Mesendoderm (in vitro differentiated cells): ENCODE data around the gene LAMA1.
A peak's percentile ranks its signal among the peaks of the same experiment; 100 is the strongest.
"Not testable (repeated sequence)": the region's sequence is repeated elsewhere in the genome, so short reads cannot be mapped to it uniquely, and the experiment has no call there.

Experiments used
- DNase-seq: peaks from one replicate; pipeline ENCODE4 v3.0.0; 2013
- H2AK5ac ChIP-seq: 2 replicates; pipeline ENCODE4 v1.6.1; 2013; ENCODE audit warnings: low read length, inconsistent platforms
- H2BK120ac ChIP-seq: 2 replicates; pipeline ENCODE4 v1.6.1; 2013; ENCODE audit warnings: low read depth, mild to moderate bottlenecking, low read length, moderate library complexity, mixed read lengths
- H2BK15ac ChIP-seq: replicated peaks from 2 replicates; pipeline ENCODE4 v1.6.1; 2013; ENCODE audit warnings: low read depth, mild to moderate bottlenecking, moderate library complexity
- H2BK5ac ChIP-seq: 2 replicates; pipeline ENCODE4 v1.6.1; 2013; ENCODE audit warnings: low read length, inconsistent platforms
- H3K18ac ChIP-seq: 2 replicates; pipeline ENCODE4 v1.6.1; 2013; ENCODE audit warnings: mild to moderate bottlenecking, low read length, mixed read lengths
- H3K23ac ChIP-seq: one replicate; pipeline ENCODE4 v1.6.1; 2013; ENCODE audit warnings: low read length
- H3K27ac ChIP-seq: 2 replicates; pipeline ENCODE4 v1.5.1; 2013; ENCODE audit warnings: low read depth, mild to moderate bottlenecking, inconsistent platforms, low read length, moderate library complexity
- H3K27me3 ChIP-seq: 2 replicates; pipeline ENCODE4 v1.6.1; 2013; ENCODE audit warnings: low read length, control low read depth, mild to moderate bottlenecking, inconsistent platforms; ENCODE audit not compliant: insufficient read depth, poor library complexity
- H3K36me3 ChIP-seq: 2 replicates; pipeline ENCODE4 v1.6.1; 2013; ENCODE audit warnings: low read length, inconsistent platforms; ENCODE audit not compliant: control insufficient read depth, insufficient read depth
- H3K4ac ChIP-seq: one replicate; pipeline ENCODE4 v1.6.1; 2013; ENCODE audit warnings: low read depth, mild to moderate bottlenecking, low read length, moderate library complexity
- H3K4me1 ChIP-seq: 2 replicates; pipeline ENCODE4 v1.6.1; 2013; ENCODE audit warnings: low read depth, low read length, inconsistent platforms; ENCODE audit not compliant: control insufficient read depth
- H3K4me2 ChIP-seq: 2 replicates; pipeline ENCODE4 v1.6.1; 2013; ENCODE audit warnings: low read length
- H3K4me3 ChIP-seq: 2 replicates; pipeline ENCODE4 v1.5.1; 2013; ENCODE audit warnings: mild to moderate bottlenecking, low read length
- H3K56ac ChIP-seq: one replicate; pipeline ENCODE4 v1.6.1; 2013; ENCODE audit warnings: low read length
- H3K79me1 ChIP-seq: 2 replicates; pipeline ENCODE4 v1.6.1; 2013; ENCODE audit warnings: low read length, inconsistent platforms
- H3K79me2 ChIP-seq: 2 replicates; pipeline ENCODE4 v1.6.1; 2013; ENCODE audit warnings: mild to moderate bottlenecking, low read length; ENCODE audit not compliant: control insufficient read depth, insufficient read depth
- H3K9ac ChIP-seq: 2 replicates; pipeline ENCODE4 v1.6.1; 2013; ENCODE audit warnings: low read length, inconsistent platforms
- H4K5ac ChIP-seq: one replicate; pipeline ENCODE4 v1.6.1; 2013; ENCODE audit warnings: low read length
- H4K8ac ChIP-seq: one replicate; pipeline ENCODE4 v1.6.1; 2013; ENCODE audit warnings: low read depth, mild to moderate bottlenecking, control low read depth, low read length, moderate library complexity
- WGBS: extraction: QIAGEN DNeasy Blood & Tissue Kit; methylation state at CpG from one replicate; pipeline ENCODE4 v1.1.7; 2013; ENCODE audit warnings: low lambda C conversion rate, missing lambda C conversion rate; ENCODE audit not compliant: insufficient coverage; ENCODE audit errors: extremely low coverage; 5-methylcytosine and 5-hydroxymethylcytosine counted together

Gene LAMA1

GRCh38 chr18:6938403-6938802 is 179.2 kb downstream of the LAMA1 start:
- not testable (repeated sequence) for H3K79me2 ChIP-seq, H3K4me2 ChIP-seq, H4K5ac ChIP-seq, H3K23ac ChIP-seq, H2BK120ac ChIP-seq, H3K27ac ChIP-seq, H3K18ac ChIP-seq, H3K4me1 ChIP-seq, H3K56ac ChIP-seq, H3K27me3 ChIP-seq, H3K36me3 ChIP-seq, H3K4ac ChIP-seq, H2BK15ac ChIP-seq, H2AK5ac ChIP-seq, H3K9ac ChIP-seq, H3K4me3 ChIP-seq, DNase-seq, H3K79me1 ChIP-seq, H2BK5ac ChIP-seq, H4K8ac ChIP-seq
- no CpG with 5 or more reads among the region's 2 CpGs for WGBS

- no peaks in the 10 kb centered on the region for H3K79me2 ChIP-seq
- H3K4me3 ChIP-seq = no peak overlapping the region
- H3K18ac ChIP-seq = no peak overlapping the region
- no peak for DNase-seq
- no peak overlapping the region for H3K9ac ChIP-seq
- H2BK5ac ChIP-seq = no peak overlapping the region
- no peaks in the 10 kb centered on the region for H3K27me3 ChIP-seq
- no peak overlapping the region for H3K23ac ChIP-seq
- H3K36me3 ChIP-seq = peaks cover under 1% of the 10 kb centered on the region
- no peaks in the 10 kb centered on the region for H3K4me1 ChIP-seq
- H3K79me1 ChIP-seq = no peaks in the 10 kb centered on the region
- no peak overlapping the region for H2BK15ac ChIP-seq
- H2BK120ac ChIP-seq = no peak overlapping the region
- WGBS = no CpG with 5 or more reads among the region's 7 CpGs
- no peak overlapping the region for H3K27ac ChIP-seq
- no peak overlapping the region for H4K8ac ChIP-seq
- no peak overlapping the region for H3K4me2 ChIP-seq
- no peak overlapping the region for H3K4ac ChIP-seq
- H3K56ac ChIP-seq = no peak overlapping the region
- H2AK5ac ChIP-seq = no peak overlapping the region
- no peak overlapping the region for H4K5ac ChIP-seq
Measured at GRCh38 chr18:6938003-6938402, 179.6 kb downstream of the LAMA1 start.

DNA sequence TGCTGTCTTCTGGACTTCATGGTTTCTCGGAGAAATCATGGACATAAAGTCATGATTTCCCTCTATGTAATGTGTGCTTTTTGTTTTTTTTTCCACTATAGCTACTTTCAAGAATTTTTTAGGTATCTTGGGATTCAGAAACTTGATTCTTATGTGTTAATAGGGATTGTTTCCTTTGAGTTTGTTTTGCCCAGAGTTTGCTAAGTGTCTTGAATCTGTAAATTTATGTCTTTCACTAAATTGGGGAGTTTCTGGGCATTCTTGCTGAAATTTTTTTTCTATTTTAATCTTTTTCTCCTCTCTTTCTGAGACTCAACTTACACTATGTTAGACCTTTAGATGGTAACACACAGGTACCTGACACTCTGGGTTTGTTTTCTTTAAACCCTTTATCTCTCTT is 182.7 kb downstream of the LAMA1 start:
- no peaks in the 10 kb centered on the region for H3K79me1 ChIP-seq
- no peak overlapping the region for H3K4me3 ChIP-seq
- no peak for DNase-seq
- no peak overlapping the region for H3K18ac ChIP-seq
- H2BK120ac ChIP-seq = no peak overlapping the region
- H3K79me2 ChIP-seq = no peaks in the 10 kb centered on the region
- no peak overlapping the region for H2BK5ac ChIP-seq
- no peaks in the 10 kb centered on the region for H3K27me3 ChIP-seq
- no peak overlapping the region for H2AK5ac ChIP-seq
- H3K4ac ChIP-seq = no peak overlapping the region
- H3K27ac ChIP-seq = no peak overlapping the region
- H3K23ac ChIP-seq = no peak overlapping the region
- H4K5ac ChIP-seq = no peak overlapping the region
- H4K8ac ChIP-seq = no peak overlapping the region
- H3K36me3 ChIP-seq = no peaks in the 10 kb centered on the region
- no peak overlapping the region for H3K4me2 ChIP-seq
- no peak overlapping the region for H3K56ac ChIP-seq
- no peaks in the 10 kb centered on the region for H3K4me1 ChIP-seq
- H3K9ac ChIP-seq = no peak overlapping the region
- no peak overlapping the region for H2BK15ac ChIP-seq
- WGBS = no CpG with 5 or more reads among the region's 1 CpG

DNA sequence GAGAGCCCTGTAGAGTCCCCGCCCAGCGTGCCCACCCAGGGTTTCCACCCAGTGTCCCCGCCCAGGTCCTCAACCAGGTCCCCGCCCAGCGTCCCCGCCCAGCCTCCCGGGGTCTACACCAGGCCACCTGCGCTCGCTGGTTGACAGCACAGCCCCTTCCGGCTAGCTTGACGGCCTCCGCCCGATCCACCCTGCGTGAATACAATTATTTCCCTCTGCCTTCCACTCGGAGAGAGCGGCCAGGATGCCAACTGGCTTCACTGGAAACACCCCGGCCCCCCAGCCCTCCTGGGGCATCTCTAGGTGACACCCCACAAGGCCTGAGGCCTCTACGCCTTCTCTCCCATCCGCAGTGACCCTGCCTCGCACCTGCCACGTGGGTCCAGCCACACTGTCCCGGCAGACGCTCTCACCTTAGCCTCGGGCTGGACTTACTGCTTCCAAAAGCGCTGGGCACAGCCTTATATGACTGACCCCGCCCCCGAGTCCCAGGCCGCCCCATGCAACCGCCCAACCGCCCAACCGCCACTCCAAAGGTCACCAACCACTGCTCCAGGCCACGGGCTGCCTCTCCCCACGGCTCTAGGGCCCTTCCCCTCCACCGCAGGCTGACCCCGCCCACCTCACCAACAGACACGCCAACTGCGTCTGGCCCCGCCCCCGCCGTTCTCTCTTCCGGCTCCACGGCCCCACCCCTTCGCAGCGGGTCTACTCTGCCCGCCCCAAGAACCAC is 188.1 kb downstream of the LAMA1 start:
- Histone ChIP-seq H3K79me2 (no peaks in the 10 kb centered on the region), H2BK5ac (no peak overlapping the region), H4K5ac (no peak overlapping the region), H3K56ac (no peak overlapping the region), H3K18ac (no peak overlapping the region), H3K4ac (no peak overlapping the region), H4K8ac (no peak overlapping the region), H2AK5ac (no peak overlapping the region), H3K4me2 (no peak overlapping the region), H3K79me1 (no peaks in the 10 kb centered on the region), H3K4me3 (no peak overlapping the region), H3K4me1 (no peaks in the 10 kb centered on the region), H3K36me3 (no peaks in the 10 kb centered on the region), H2BK120ac (no peak overlapping the region), H3K27me3 (no peaks in the 10 kb centered on the region), H3K9ac (no peak overlapping the region), H3K23ac (no peak overlapping the region), H3K27ac (no peak overlapping the region), H2BK15ac (no peak overlapping the region)
- DNase-seq = peak; percentile 13
- WGBS = no CpG with 5 or more reads among the region's 45 CpGs

DNA sequence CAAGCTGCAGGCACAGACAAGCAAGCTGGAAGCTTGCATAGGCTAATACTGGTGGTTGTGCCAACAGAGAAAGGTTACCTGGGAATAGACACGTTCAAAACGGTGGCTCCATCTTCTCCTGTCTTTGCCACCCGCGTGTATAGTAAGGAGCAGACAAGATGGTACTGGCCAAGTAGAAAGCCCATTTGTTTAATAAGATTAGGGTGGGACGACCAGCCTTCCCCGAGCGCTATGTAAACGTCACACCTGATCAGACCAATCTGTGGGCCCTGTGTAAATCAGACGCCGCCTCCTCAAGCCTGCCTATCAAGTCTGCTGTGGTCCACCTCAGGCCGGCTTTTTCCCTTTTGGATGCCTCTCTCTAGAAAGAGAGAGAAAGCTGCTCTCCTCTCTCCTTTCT is 189.2 kb downstream of the LAMA1 start:
- no peak overlapping the region for H2BK120ac ChIP-seq
- H3K9ac ChIP-seq = no peak overlapping the region
- no peak for DNase-seq
- no peak overlapping the region for H3K27ac ChIP-seq
- no peak overlapping the region for H3K18ac ChIP-seq
- no peak overlapping the region for H2BK15ac ChIP-seq
- H3K56ac ChIP-seq = no peak overlapping the region
- no peak overlapping the region for H4K5ac ChIP-seq
- no peak overlapping the region for H2AK5ac ChIP-seq
- H3K36me3 ChIP-seq = no peaks in the 10 kb centered on the region
- H3K79me1 ChIP-seq = no peaks in the 10 kb centered on the region
- no peaks in the 10 kb centered on the region for H3K79me2 ChIP-seq
- H3K4me3 ChIP-seq = no peak overlapping the region
- H4K8ac ChIP-seq = no peak overlapping the region
- H2BK5ac ChIP-seq = no peak overlapping the region
- H3K4ac ChIP-seq = no peak overlapping the region
- no peak overlapping the region for H3K23ac ChIP-seq
- WGBS = no CpG with 5 or more reads among the region's 11 CpGs
- no peaks in the 10 kb centered on the region for H3K4me1 ChIP-seq
- H3K4me2 ChIP-seq = no peak overlapping the region
- no peaks in the 10 kb centered on the region for H3K27me3 ChIP-seq

DNA sequence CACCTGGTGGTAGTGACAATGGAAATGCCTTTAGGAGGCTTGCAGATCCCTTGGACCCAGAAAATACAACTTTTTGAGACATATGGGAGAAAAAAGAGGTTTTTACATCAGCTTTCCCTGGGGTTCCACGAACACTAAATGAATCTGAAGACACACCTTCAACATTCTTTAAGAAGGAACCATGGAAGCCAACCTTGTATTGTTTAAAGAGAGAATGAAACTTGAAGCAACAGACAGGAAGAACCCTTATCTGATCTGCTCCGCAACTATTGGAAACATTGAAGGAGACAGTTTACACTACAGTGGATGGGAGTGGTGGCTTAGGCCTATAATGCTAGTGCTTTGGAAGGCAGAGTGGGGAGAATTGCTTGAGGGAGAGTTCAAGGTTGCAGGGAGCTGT is 190.4 kb downstream of the LAMA1 start:
- Histone ChIP-seq H3K4me3 (no peak overlapping the region), H2BK15ac (no peak overlapping the region), H3K9ac (no peak overlapping the region), H2AK5ac (no peak overlapping the region), H3K18ac (no peak overlapping the region), H3K79me2 (no peaks in the 10 kb centered on the region), H3K4me2 (no peak overlapping the region), H2BK120ac (no peak overlapping the region), H3K27me3 (no peaks in the 10 kb centered on the region), H2BK5ac (no peak overlapping the region), H4K8ac (no peak overlapping the region), H3K4me1 (no peaks in the 10 kb centered on the region), H4K5ac (no peak overlapping the region), H3K56ac (no peak overlapping the region), H3K79me1 (no peaks in the 10 kb centered on the region), H3K36me3 (no peaks in the 10 kb centered on the region), H3K4ac (no peak overlapping the region), H3K27ac (no peak overlapping the region), H3K23ac (no peak overlapping the region)
- DNase-seq = peak; percentile 43
- WGBS = no CpG with 5 or more reads among the region's 2 CpGs
